ENCODE results near the gene EYA2.

EYA2 gene

DNA sequence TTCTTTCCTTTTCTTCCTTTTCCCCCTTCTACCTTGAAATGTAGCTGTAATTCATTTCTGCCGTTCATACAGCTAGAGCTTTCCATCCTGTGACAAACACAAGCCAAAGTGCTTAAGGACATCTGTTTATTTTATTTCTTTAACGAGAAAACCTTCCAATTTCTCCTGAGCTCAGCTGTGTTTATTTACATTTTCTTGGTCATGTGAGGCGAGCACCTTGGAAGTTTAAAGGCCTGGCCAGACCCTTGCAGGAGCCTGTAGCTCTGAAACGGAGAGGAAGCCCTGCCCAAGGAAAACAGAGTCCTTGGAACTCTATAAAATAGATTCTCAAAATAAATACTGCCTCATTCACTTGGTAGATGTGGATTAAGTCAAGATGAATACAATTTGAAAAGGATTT, 223.1 kb downstream of the EYA2 start:
- TF ChIP-seq, protein P1, sequence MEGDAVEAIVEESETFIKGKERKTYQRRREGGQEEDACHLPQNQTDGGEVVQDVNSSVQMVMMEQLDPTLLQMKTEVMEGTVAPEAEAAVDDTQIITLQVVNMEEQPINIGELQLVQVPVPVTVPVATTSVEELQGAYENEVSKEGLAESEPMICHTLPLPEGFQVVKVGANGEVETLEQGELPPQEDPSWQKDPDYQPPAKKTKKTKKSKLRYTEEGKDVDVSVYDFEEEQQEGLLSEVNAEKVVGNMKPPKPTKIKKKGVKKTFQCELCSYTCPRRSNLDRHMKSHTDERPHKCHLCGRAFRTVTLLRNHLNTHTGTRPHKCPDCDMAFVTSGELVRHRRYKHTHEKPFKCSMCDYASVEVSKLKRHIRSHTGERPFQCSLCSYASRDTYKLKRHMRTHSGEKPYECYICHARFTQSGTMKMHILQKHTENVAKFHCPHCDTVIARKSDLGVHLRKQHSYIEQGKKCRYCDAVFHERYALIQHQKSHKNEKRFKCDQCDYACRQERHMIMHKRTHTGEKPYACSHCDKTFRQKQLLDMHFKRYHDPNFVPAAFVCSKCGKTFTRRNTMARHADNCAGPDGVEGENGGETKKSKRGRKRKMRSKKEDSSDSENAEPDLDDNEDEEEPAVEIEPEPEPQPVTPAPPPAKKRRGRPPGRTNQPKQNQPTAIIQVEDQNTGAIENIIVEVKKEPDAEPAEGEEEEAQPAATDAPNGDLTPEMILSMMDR (IDR thresholded peaks at IDR 0.05; ENCODE audit: insufficient read depth, low read depth, low read length, missing control alignments) = no peak
- no peak for DNase-seq (ENCODE audit: low read depth)
- no peak overlapping the region for H3K4me3 ChIP-seq (ENCODE audit: low read length)

- no peak for DNase-seq (ENCODE audit: low read depth)
- no peak overlapping the region for H3K4me3 ChIP-seq (ENCODE audit: low read length)
- TF ChIP-seq, protein P1 (IDR thresholded peaks at IDR 0.05; ENCODE audit: insufficient read depth, low read depth, low read length, missing control alignments) = no peak
Observed at GRCh38 chr20:47118206-47118605, 223.6 kb downstream of the EYA2 start.

DNA sequence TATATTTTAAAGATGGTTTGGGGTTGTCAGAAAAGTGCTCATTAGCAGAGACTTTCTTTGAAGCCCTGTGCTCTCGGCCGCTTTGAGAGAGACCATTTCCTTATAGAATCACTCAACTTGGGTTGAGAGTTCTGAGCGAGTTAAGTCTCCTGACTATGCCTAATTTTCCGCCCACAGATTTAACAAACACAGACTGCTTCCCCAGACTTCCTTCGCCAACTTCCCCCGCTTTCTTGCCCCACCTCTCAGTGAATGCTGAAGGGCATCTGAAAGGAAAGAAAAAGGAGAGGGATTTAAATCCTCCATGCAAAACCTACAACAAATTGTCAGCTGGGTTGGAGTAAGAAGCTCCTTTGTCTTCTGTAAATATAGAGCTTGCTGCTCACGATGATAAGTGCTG, 224.0 kb downstream of the EYA2 start:
- H3K4me3 ChIP-seq (ENCODE audit: low read length) = no peak overlapping the region
- DNase-seq (ENCODE audit: low read depth) = no peak
- TF ChIP-seq, protein P1 (IDR thresholded peaks at IDR 0.05; ENCODE audit: insufficient read depth, low read depth, low read length, missing control alignments) = no peak

DNA sequence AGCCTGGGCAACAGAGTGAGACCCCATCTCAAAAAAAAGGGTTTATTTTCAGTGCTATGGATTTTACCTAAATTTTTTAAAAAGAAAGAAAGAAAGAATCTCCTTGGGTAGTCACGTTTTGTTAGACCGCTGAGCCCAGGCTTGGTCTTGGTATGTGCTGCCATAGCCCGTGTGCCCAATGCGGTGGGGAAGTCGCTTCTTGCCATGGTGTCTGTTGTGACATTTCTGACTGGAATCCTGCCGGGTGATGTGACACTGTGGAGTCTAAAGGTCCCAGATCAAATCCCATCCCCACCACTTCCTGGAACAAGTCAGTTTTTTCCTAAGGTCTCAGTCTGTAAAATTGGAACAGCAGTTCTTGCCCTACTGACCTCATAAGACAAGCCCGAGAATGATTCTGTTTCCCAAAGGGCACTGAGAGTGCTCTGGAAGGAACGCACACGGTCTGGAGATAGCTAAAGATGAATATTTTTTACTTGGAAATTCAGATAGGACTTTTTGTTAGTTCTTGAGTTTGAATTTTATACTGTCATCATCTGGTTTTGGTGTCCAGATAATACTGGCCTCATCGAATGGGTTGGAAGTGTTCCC, 225.8 kb downstream of the EYA2 start:
- no peak overlapping the region for H3K4me3 ChIP-seq (ENCODE audit: low read length)
- no peak for DNase-seq (ENCODE audit: low read depth)
- TF ChIP-seq, protein P1 (IDR thresholded peaks at IDR 0.05; ENCODE audit: insufficient read depth, low read depth, low read length, missing control alignments) = no peak

- TF ChIP-seq, protein P1 (IDR thresholded peaks at IDR 0.05; ENCODE audit: insufficient read depth, low read depth, low read length, missing control alignments) = no peak
- DNase-seq (ENCODE audit: low read depth) = no peak
- H3K4me3 ChIP-seq (ENCODE audit: low read length) = no peak overlapping the region
Observed at GRCh38 chr20:47122560-47122959, 227.9 kb downstream of the EYA2 start.

- TF ChIP-seq, protein P1 (IDR thresholded peaks at IDR 0.05; ENCODE audit: insufficient read depth, low read depth, low read length, missing control alignments) = no peak
- DNase-seq (ENCODE audit: low read depth) = peak; percentile 61
- H3K4me3 ChIP-seq (ENCODE audit: low read length) = no peak overlapping the region
Observed at GRCh38 chr20:47124181-47124717, 229.6 kb downstream of the EYA2 start.

GRCh38 chr20:47125508-47125757, 230.8 kb downstream of the EYA2 start:
- DNase-seq (ENCODE audit: low read depth) = no peak
- no peak overlapping the region for H3K4me3 ChIP-seq (ENCODE audit: low read length)
- TF ChIP-seq, protein P1 (IDR thresholded peaks at IDR 0.05; ENCODE audit: insufficient read depth, low read depth, low read length, missing control alignments) = no peak

All from epithelial cell of esophagus (primary cell).